Ishikawa (cell line): Measurements from ENCODE around the gene NCOA7.

Experiments
- CREB1 ChIP-seq: IDR thresholded peaks from 2 replicates; pipeline ENCODE4 v1.6.1; 2012; ENCODE audit warnings: low read depth
- EGR1 ChIP-seq: IDR thresholded peaks from 2 replicates; pipeline ENCODE4 v1.6.1; 2012
- EP300 ChIP-seq: IDR thresholded peaks from 2 replicates; pipeline ENCODE4 v1.6.1; 2012; ENCODE audit warnings: borderline replicate concordance
- FOXM1 ChIP-seq: IDR thresholded peaks from 2 replicates; pipeline ENCODE4 v1.6.1; 2012; ENCODE audit warnings: low read depth, borderline replicate concordance
- NFIC ChIP-seq: IDR thresholded peaks from 2 replicates; pipeline ENCODE4 v1.6.1; 2012
- TAF1 ChIP-seq: IDR thresholded peaks from 2 replicates; pipeline ENCODE4 v1.6.1; 2012; ENCODE audit warnings: low read depth, mild to moderate bottlenecking
- TEAD4 ChIP-seq: IDR thresholded peaks from 2 replicates; pipeline ENCODE4 v1.6.1; 2012
- YY1 ChIP-seq: IDR thresholded peaks from 2 replicates; pipeline ENCODE4 v1.6.1; 2012; ENCODE audit warnings: low read depth
- TF ChIP-seq, protein P1 (sequence below): IDR thresholded peaks from 2 replicates; pipeline ENCODE4 v1.6.1; 2012

DNA sequence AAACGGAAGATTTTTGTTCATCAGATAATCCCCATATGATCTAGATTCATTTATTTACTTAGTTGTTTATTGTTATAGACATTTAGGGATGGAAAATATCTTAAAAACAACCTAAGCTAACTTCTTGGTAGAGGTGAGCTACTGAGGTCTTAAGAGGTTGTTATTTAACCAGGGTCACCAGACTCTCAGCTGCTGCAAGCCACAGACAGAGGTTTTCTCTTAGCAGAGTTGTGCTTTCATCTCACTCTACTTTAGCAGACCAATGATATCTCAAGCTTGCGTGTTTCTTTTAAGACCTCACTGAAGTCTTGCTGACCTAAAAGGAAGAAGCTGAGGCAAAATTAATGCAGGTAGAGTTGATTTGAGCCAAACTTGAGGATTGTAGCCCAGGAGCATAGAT is 43.6 kb downstream of the NCOA7 start:
- TF ChIP-seq EGR1 (no peak), TEAD4 (no peak), CREB1 (no peak), YY1 (no peak), TAF1 (no peak), NFIC (no peak), FOXM1 (no peak), EP300 (no peak)
- TF ChIP-seq, protein P1, sequence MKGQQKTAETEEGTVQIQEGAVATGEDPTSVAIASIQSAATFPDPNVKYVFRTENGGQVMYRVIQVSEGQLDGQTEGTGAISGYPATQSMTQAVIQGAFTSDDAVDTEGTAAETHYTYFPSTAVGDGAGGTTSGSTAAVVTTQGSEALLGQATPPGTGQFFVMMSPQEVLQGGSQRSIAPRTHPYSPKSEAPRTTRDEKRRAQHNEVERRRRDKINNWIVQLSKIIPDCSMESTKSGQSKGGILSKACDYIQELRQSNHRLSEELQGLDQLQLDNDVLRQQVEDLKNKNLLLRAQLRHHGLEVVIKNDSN, result no peak
